Esophagus mucosa (tissue), 1 donor: ENCODE results near the gene LRRC56. TPM values are rescaled to one million over a fixed set of nuclear protein-coding genes. Genes with fewer than 3 reads are reported as not detected.

Source experiments
- ATAC-seq: fragments of 200-7000 bp; cut with Tn5 transposase; one replicate; pipeline ENCODE4 v1.9.1; 2020
- total RNA-seq: library from RNA; stranded (reverse); gene quantifications from one replicate; pipeline ENCODE4 v1.2.4, GENCODE V29; 2023
- donor health status: DM: yes; HTN: yes; CAD: no.

LRRC56 gene
- total RNA-seq, 1 donor from 2014 or later, result 1.3 TPM

- ATAC-seq, result no peak
Measured at GRCh38 chr11:521177-521688, 16.1 kb upstream of the LRRC56 start.

- no peak for ATAC-seq
Measured at GRCh38 chr11:526192-526591, 11.1 kb upstream of the LRRC56 start.

GRCh38 chr11:528166-528814 is 9.0 kb upstream of the LRRC56 start:
- ATAC-seq, result peak; percentile 27

- peak; percentile 6 for ATAC-seq
Measured at GRCh38 chr11:528815-529727, 8.3 kb upstream of the LRRC56 start.

- ATAC-seq, result no peak
Measured at GRCh38 chr11:529728-530411, 7.5 kb upstream of the LRRC56 start.

GRCh38 chr11:530960-531831 is 6.1 kb upstream of the LRRC56 start:
- ATAC-seq, result no peak

- no peak for ATAC-seq
Measured at GRCh38 chr11:531919-532526, 5.3 kb upstream of the LRRC56 start.

- ATAC-seq, result no peak
Measured at GRCh38 chr11:532527-532985, 4.8 kb upstream of the LRRC56 start.

- no peak for ATAC-seq
Measured at GRCh38 chr11:532986-533585, 4.2 kb upstream of the LRRC56 start.

- ATAC-seq, result no peak
Measured at GRCh38 chr11:533586-534395, 3.5 kb upstream of the LRRC56 start.

- ATAC-seq, result peak; percentile 68
Measured at GRCh38 chr11:534396-535209, 2.7 kb upstream of the LRRC56 start.

- ATAC-seq, result no peak
Measured at GRCh38 chr11:535210-535518, 2.2 kb upstream of the LRRC56 start.

GRCh38 chr11:535519-536454 is 1.5 kb upstream of the LRRC56 start, which contains the start of gene HRAS:
HRAS (minus strand) TSS chr11:535576.
- peak; percentile 81 for ATAC-seq

GRCh38 chr11:537622-538430 is 499 bp downstream of the LRRC56 start:
- no peak for ATAC-seq

GRCh38 chr11:538431-539051 is 1.2 kb downstream of the LRRC56 start:
- ATAC-seq, result no peak

GRCh38 chr11:539971-540481 is 2.7 kb downstream of the LRRC56 start:
- no peak for ATAC-seq
